ENCODE data around the gene HARS1.
"Not testable (repeated sequence)": the region's sequence is repeated elsewhere in the genome, so short reads cannot be mapped to it uniquely, and the experiment has no call there.

Gene HARS1

DNA sequence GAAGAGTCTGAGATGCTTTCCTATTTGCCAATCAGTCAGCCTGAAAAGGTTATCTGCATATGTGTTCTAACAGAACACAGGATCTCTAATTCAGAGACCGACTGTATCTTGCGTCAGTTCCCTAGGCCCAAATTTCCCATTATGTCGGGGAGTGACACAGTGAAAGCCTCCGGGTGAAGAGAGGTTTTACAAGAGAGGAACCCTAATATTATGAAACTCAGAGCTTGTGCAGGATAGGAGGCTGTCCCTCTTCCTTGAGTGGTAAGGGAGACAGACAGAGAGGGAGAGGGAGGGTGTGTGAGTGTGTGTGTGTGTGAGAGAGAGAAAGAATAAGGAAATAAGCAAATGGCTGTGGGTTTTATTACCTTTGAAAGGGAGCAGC is 60.1 kb downstream of the HARS1 start:
- no peak for TF ChIP-seq EZH2 (IDR thresholded peaks at IDR 0.05; ENCODE audit: borderline replicate concordance, low read length)
- TF ChIP-seq, protein P1, sequence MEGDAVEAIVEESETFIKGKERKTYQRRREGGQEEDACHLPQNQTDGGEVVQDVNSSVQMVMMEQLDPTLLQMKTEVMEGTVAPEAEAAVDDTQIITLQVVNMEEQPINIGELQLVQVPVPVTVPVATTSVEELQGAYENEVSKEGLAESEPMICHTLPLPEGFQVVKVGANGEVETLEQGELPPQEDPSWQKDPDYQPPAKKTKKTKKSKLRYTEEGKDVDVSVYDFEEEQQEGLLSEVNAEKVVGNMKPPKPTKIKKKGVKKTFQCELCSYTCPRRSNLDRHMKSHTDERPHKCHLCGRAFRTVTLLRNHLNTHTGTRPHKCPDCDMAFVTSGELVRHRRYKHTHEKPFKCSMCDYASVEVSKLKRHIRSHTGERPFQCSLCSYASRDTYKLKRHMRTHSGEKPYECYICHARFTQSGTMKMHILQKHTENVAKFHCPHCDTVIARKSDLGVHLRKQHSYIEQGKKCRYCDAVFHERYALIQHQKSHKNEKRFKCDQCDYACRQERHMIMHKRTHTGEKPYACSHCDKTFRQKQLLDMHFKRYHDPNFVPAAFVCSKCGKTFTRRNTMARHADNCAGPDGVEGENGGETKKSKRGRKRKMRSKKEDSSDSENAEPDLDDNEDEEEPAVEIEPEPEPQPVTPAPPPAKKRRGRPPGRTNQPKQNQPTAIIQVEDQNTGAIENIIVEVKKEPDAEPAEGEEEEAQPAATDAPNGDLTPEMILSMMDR (IDR thresholded peaks at IDR 0.05; ENCODE audit: low read length), result no peak
- Histone ChIP-seq H3K36me3 (ENCODE audit: insufficient read depth, low read length) (no peaks in the 10 kb centered on the region), H3K27ac (ENCODE audit: low read depth, low read length, poor library complexity, severe bottlenecking) (no peak overlapping the region), H3K4me1 (ENCODE audit: insufficient read depth, low read length, severe bottlenecking) (peaks cover 16% of the 10 kb centered on the region), H3K27me3 (ENCODE audit: insufficient read depth, low read length) (peaks cover 6% of the 10 kb centered on the region; the same call in 1 of the 2 replicates), H3K79me2 (ENCODE audit: insufficient read depth, low read length) (no peaks in the 10 kb centered on the region), H3K9ac (ENCODE audit: low read length) (no peak overlapping the region), H4K20me1 (ENCODE audit: insufficient read depth, low read length) (no peaks in the 10 kb centered on the region), H3K4me3 (ENCODE audit: low read depth, low read length, poor library complexity, severe bottlenecking) (no peak overlapping the region), H3K9me2 (ENCODE audit: low read depth, low read length) (no peaks in the 10 kb centered on the region), H3K4me2 (ENCODE audit: low read length) (no peak overlapping the region), H3K9me3 (ENCODE audit: low read length) (peaks cover 8% of the 10 kb centered on the region), H3F3A (ENCODE audit: insufficient read depth, low read length) (no peaks in the 10 kb centered on the region), H2AFZ (ENCODE audit: low read length) (no peak overlapping the region)

DNA sequence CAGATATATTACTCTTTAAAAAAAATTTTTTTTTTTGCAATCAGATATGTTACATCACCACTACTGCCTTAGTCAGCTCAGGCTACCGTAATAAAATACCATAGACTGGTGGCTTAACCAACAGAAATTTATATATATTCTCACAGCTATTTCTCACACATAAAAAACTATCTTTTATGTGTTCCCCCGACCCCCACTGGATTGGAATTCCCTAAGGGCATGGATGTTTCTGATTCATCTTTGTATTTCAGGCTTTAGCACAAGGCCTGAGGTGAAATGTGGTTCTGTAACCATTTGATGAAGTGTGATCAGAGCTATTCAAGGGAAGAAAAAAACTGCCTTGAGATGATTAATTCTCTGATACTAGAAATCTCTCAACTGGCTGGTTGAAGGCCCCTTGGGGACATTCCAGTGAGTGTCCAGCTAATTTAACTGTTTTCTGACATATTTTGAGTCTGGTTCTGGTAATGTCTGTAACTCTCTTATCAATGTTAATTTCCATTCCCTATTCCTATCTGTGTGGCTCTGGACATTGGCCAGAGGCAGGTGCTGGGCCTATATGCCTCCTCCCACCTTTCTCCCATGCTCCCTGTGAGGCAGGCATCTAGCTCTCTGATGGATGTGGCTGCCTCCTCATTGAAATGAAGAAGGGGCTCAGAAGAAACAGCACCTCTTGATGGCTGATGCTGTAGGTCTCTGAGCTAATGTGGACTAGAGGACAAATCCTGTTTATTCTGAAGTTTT is 60.7 kb downstream of the HARS1 start:
- no peak for TF ChIP-seq EZH2 (IDR thresholded peaks at IDR 0.05; ENCODE audit: borderline replicate concordance, low read length)
- TF ChIP-seq, protein P1 (IDR thresholded peaks at IDR 0.05; ENCODE audit: low read length), result no peak
- Histone ChIP-seq H3K4me3 (ENCODE audit: low read depth, low read length, poor library complexity, severe bottlenecking) (no peak overlapping the region), H3K4me1 (ENCODE audit: insufficient read depth, low read length, severe bottlenecking) (peaks cover 16% of the 10 kb centered on the region), H3K27me3 (ENCODE audit: insufficient read depth, low read length) (peaks cover 6% of the 10 kb centered on the region; the same call in 1 of the 2 replicates), H4K20me1 (ENCODE audit: insufficient read depth, low read length) (no peaks in the 10 kb centered on the region), H3K27ac (ENCODE audit: low read depth, low read length, poor library complexity, severe bottlenecking) (no peak overlapping the region), H2AFZ (ENCODE audit: low read length) (no peak overlapping the region), H3K36me3 (ENCODE audit: insufficient read depth, low read length) (no peaks in the 10 kb centered on the region), H3K9me3 (ENCODE audit: low read length) (peaks cover 8% of the 10 kb centered on the region), H3K79me2 (ENCODE audit: insufficient read depth, low read length) (no peaks in the 10 kb centered on the region), H3K9me2 (ENCODE audit: low read depth, low read length) (no peaks in the 10 kb centered on the region), H3K9ac (ENCODE audit: low read length) (no peak overlapping the region), H3F3A (ENCODE audit: insufficient read depth, low read length) (no peaks in the 10 kb centered on the region), H3K4me2 (ENCODE audit: low read length) (no peak overlapping the region)

GRCh38 chr5:140628711-140629110 is 62.5 kb downstream of the HARS1 start:
- H3K9ac ChIP-seq (ENCODE audit: low read length), result no peak overlapping the region
- no peak overlapping the region for H3K4me2 ChIP-seq (ENCODE audit: low read length)
- no peak for TF ChIP-seq EZH2 (IDR thresholded peaks at IDR 0.05; ENCODE audit: borderline replicate concordance, low read length)
- no peaks in the 10 kb centered on the region for H4K20me1 ChIP-seq (ENCODE audit: insufficient read depth, low read length)
- no peaks in the 10 kb centered on the region for H3K9me2 ChIP-seq (ENCODE audit: low read depth, low read length)
- no peak overlapping the region for H3K27ac ChIP-seq (ENCODE audit: low read depth, low read length, poor library complexity, severe bottlenecking)
- no peaks in the 10 kb centered on the region for H3K36me3 ChIP-seq (ENCODE audit: insufficient read depth, low read length)
- no peak overlapping the region for H3K4me3 ChIP-seq (ENCODE audit: low read depth, low read length, poor library complexity, severe bottlenecking)
- no peaks in the 10 kb centered on the region for H3F3A ChIP-seq (ENCODE audit: insufficient read depth, low read length)
- H3K27me3 ChIP-seq (ENCODE audit: insufficient read depth, low read length), result peaks cover 6% of the 10 kb centered on the region; the same call in 1 of the 2 replicates
- H3K4me1 ChIP-seq (ENCODE audit: insufficient read depth, low read length, severe bottlenecking), result peaks cover 16% of the 10 kb centered on the region
- H3K79me2 ChIP-seq (ENCODE audit: insufficient read depth, low read length), result no peaks in the 10 kb centered on the region
- H2AFZ ChIP-seq (ENCODE audit: low read length), result no peak overlapping the region
- H3K9me3 ChIP-seq (ENCODE audit: low read length), result peaks cover 8% of the 10 kb centered on the region

DNA sequence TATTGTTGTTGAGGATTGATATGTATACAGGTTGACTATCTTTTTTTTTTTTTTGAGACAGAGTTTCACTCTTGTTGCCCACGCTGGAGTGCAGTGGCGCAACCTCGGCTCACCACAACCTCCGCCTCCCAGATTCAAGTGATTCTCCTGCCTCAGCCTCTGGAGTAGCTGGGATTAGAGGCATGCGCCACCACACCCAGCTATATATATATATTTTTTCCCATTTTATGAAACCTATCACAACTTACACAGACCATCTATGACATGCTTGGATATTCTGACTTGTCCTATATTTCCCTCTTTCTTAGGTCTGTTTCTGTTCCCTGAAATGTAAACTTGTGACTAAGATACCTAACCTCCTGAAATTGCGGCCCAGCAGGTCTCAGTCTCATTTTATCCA is 63.2 kb downstream of the HARS1 start:
- no peak overlapping the region for H3K4me3 ChIP-seq (ENCODE audit: low read depth, low read length, poor library complexity, severe bottlenecking)
- H3K9ac ChIP-seq (ENCODE audit: low read length), result no peak overlapping the region
- H3F3A ChIP-seq (ENCODE audit: insufficient read depth, low read length), result no peaks in the 10 kb centered on the region
- H3K79me2 ChIP-seq (ENCODE audit: insufficient read depth, low read length), result no peaks in the 10 kb centered on the region
- H2AFZ ChIP-seq (ENCODE audit: low read length), result no peak overlapping the region
- H4K20me1 ChIP-seq (ENCODE audit: insufficient read depth, low read length), result no peaks in the 10 kb centered on the region
- H3K4me2 ChIP-seq (ENCODE audit: low read length), result no peak overlapping the region
- no peak overlapping the region for H3K27ac ChIP-seq (ENCODE audit: low read depth, low read length, poor library complexity, severe bottlenecking)
- H3K36me3 ChIP-seq (ENCODE audit: insufficient read depth, low read length), result no peaks in the 10 kb centered on the region
- peaks cover 8% of the 10 kb centered on the region for H3K9me3 ChIP-seq (ENCODE audit: low read length)
- H3K27me3 ChIP-seq (ENCODE audit: insufficient read depth, low read length), result peaks cover 6% of the 10 kb centered on the region; the same call in 1 of the 2 replicates
- no peaks in the 10 kb centered on the region for H3K9me2 ChIP-seq (ENCODE audit: low read depth, low read length)
- peaks cover 12% of the 10 kb centered on the region for H3K4me1 ChIP-seq (ENCODE audit: insufficient read depth, low read length, severe bottlenecking)
- no peak for TF ChIP-seq EZH2 (IDR thresholded peaks at IDR 0.05; ENCODE audit: borderline replicate concordance, low read length)
- TF ChIP-seq, protein P1 (IDR thresholded peaks at IDR 0.05; ENCODE audit: low read length), result no peak

GRCh38 chr5:140624886-140625285 is 66.3 kb downstream of the HARS1 start:
- H3K27ac ChIP-seq (ENCODE audit: low read depth, low read length, poor library complexity, severe bottlenecking); H3K36me3 ChIP-seq (ENCODE audit: insufficient read depth, low read length); H3K27me3 ChIP-seq (ENCODE audit: insufficient read depth, low read length); H3K4me3 ChIP-seq (ENCODE audit: low read depth, low read length, poor library complexity, severe bottlenecking); H3K79me2 ChIP-seq (ENCODE audit: insufficient read depth, low read length); H4K20me1 ChIP-seq (ENCODE audit: insufficient read depth, low read length); H3K4me2 ChIP-seq (ENCODE audit: low read length); H3F3A ChIP-seq (ENCODE audit: insufficient read depth, low read length); H3K9me3 ChIP-seq (ENCODE audit: low read length); H2AFZ ChIP-seq (ENCODE audit: low read length); H3K4me1 ChIP-seq (ENCODE audit: insufficient read depth, low read length, severe bottlenecking); H3K9me2 ChIP-seq (ENCODE audit: low read depth, low read length); H3K9ac ChIP-seq (ENCODE audit: low read length): not testable (repeated sequence)
